Naive thymus-derived CD8-positive, alpha-beta T cell (primary cell): ENCODE data around the gene DOCK8. TPM values are rescaled to one million over a fixed set of nuclear protein-coding genes. Genes with fewer than 3 reads are reported as not detected.
"Not testable (repeated sequence)": the region's sequence is repeated elsewhere in the genome, so short reads cannot be mapped to it uniquely, and the experiment has no call there.

ENCODE experiments used
- ATAC-seq, 2 donors: fragments of 150-1000 bp; cut with Tn5 transposase in 1 of 2; sonication (Bioruptor Pico), chemical (Tn5 transposase) in 1 of 2; 1 replicate in 1 of 2; 2 replicates in 1 of 2; pipeline ENCODE4 v1.10.0; 2021; ENCODE audit warnings: mild to moderate bottlenecking in 2 of 2, moderate library complexity in 2 of 2
- POLR2A ChIA-PET: fragments of 350-600 bp; sonication (Branson Sonifier 250); formaldehyde crosslinking; loops from one replicate; lab custom pipeline; 2021; ENCODE audit warnings: antibody characterized with exemption; lab: Charles Lee
- DNase-seq, 10 donors: peaks; one replicate each; pipeline versions ENCODE4 v3.0.0 to v3.0.0-alpha.2; 2020 to 2022
- H3K27ac Mint-ChIP-seq, 10 donors: one replicate each; pipeline ENCODE4 v1.8.0; 2020 to 2022; ENCODE audit warnings: mild to moderate bottlenecking in 10 of 10, mixed read lengths in 10 of 10, moderate library complexity in 4 of 10, inconsistent platforms in 1 of 10
- H3K27me3 Mint-ChIP-seq, 5 donors: one replicate each; pipeline ENCODE4 v1.8.0; 2021 to 2022; ENCODE audit warnings: mixed read lengths in 5 of 5
- H3K36me3 Mint-ChIP-seq, 3 donors: one replicate each; pipeline ENCODE4 v1.8.0; 2020 to 2022; ENCODE audit warnings: mixed read lengths in 3 of 3, mild to moderate bottlenecking in 2 of 3, inconsistent platforms in 1 of 3
- H3K4me1 Mint-ChIP-seq, 4 donors: one replicate each; pipeline ENCODE4 v1.8.0; 2021 to 2022; ENCODE audit warnings: mixed read lengths in 4 of 4
- H3K4me3 Mint-ChIP-seq, 10 donors: one replicate each; pipeline ENCODE4 v1.8.0; 2020 to 2022; ENCODE audit warnings: mild to moderate bottlenecking in 10 of 10, mixed read lengths in 10 of 10, moderate library complexity in 6 of 10, inconsistent platforms in 1 of 10
- H3K9me3 Mint-ChIP-seq, 9 donors: one replicate each; pipeline ENCODE4 v1.8.0; 2020 to 2022; ENCODE audit warnings: mixed read lengths in 9 of 9, mild to moderate bottlenecking in 3 of 9, inconsistent platforms in 1 of 9, moderate library complexity in 1 of 9
- polyA plus RNA-seq, 3 donors: library from polyadenylated mRNA; unstranded; fragments of 300-500 nt; fragmentation: Illumina TruSeq; gene quantifications; one replicate each; pipeline ENCODE4 v1.2.3, GENCODE V29; 2021
- total RNA-seq, 8 experiments: library from RNA in 2 of 8; stranded (reverse) in 2 of 8; gene quantifications; one replicate each; pipeline ENCODE4 v1.2.3 and lab custom pipeline; 2021 to 2026

DOCK8 gene
- total and polyA plus RNA-seq, 5 experiments from 2014 or later, result 41.5 to 224 (median 52.2) TPM

DNA sequence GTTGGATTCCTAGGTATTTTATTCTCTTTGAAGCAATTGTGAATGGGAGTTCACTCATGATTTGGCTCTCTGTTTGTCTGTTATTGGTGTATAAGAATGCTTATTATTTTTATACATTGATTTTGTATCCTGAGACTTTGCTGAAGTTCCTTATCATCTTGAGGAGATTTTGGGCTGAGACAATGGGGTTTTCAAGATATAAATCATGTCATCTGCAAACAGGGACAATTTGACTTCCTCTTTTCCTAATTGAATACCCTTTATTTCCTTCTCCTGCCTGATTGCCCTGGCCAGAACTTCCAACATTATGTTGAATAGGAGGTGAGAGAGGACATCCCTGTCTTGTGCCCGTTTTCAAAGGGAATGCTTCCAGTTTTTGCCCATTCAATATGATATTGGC, 17.0 kb downstream of the DOCK8 start:
- H3K36me3 Mint-ChIP-seq, POLR2A ChIA-PET, DNase-seq, H3K27me3 Mint-ChIP-seq, H3K27ac Mint-ChIP-seq, H3K4me1 Mint-ChIP-seq, ATAC-seq, H3K4me3 Mint-ChIP-seq: not testable (repeated sequence)
- H3K9me3 Mint-ChIP-seq, result peaks cover 0 to 13% (median 7%) of the 10 kb centered on the region in 9 donors

DNA sequence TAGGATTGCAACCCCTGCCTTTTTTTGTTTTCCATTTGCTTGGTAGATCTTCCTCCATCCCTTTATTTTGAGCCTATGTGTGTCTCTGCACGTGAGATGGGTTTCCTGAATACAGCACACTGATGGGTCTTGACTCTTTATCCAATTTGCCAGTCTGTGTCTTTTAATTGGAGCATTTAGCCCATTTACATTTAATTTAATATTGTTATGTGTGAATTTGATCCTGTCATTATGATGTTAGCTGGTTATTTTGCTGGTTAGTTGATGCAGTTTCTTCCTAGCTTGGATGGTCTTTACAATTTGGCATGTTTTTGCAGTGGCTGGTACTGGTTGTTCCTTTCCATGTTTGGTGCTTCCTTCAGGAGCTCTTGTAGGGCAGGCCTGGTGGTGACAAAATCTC, 19.0 kb downstream of the DOCK8 start:
- H3K36me3 Mint-ChIP-seq, result peaks cover 0 to 12% (median 9%) of the 10 kb centered on the region in 3 donors
- H3K27ac Mint-ChIP-seq, H3K4me3 Mint-ChIP-seq, ATAC-seq, H3K27me3 Mint-ChIP-seq, POLR2A ChIA-PET, DNase-seq: not testable (repeated sequence)
- peaks cover 5 to 16% (median 12%) of the 10 kb centered on the region in 4 donors for H3K4me1 Mint-ChIP-seq
- H3K9me3 Mint-ChIP-seq, result peaks cover 0 to 17% (median 9%) of the 10 kb centered on the region in 9 donors

DNA sequence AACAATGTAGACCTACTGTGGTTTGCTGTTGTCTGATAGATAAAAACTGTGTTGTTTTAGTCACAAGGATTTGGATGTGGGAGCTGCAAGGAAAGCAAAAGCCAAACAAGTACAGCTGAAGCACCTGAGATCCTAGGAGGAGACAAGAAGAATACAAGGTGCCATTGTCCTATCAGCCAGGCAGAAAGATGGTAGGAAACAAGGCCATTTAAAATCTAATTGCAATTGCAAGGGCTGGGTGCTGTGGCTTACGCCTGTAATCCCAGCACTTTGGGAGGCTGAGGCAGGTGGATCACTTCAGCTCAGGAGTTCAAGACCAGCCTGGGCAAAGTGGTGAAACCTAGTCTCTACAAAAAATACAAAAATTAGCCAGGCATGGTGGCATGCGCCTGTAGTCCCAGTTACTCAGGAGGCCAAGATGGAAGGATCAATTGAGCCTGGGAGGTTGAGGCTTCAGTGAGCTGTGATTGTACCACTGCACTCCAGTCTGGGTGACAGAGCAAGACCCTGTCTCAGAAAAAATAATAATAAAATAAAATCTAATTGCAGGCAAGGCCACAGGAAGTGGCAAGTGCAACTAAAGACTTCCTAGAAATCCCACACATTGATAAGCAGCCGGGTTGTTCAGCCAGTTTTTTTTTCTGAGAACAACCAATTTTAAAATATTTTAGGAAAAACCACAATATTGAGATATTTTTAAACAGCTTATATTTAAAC, 22.6 kb downstream of the DOCK8 start:
- ATAC-seq (no peak), DNase-seq (no peak)
- Mint-ChIP-seq H3K4me1 (peaks cover 5 to 26% (median 14%) of the 10 kb centered on the region in 4 donors), H3K9me3 (peaks cover 0 to 17% (median 7%) of the 10 kb centered on the region in 9 donors), H3K36me3 (peaks cover 0 to 12% (median 9%) of the 10 kb centered on the region in 3 donors), H3K4me3 (no peak overlapping the region), H3K27me3 (no peaks in the 10 kb centered on the region), H3K27ac (peak overlapping the region in 4 of 10 donors; percentile 12 to 72 (median 28))
- POLR2A ChIA-PET, result no interaction called here

DNA sequence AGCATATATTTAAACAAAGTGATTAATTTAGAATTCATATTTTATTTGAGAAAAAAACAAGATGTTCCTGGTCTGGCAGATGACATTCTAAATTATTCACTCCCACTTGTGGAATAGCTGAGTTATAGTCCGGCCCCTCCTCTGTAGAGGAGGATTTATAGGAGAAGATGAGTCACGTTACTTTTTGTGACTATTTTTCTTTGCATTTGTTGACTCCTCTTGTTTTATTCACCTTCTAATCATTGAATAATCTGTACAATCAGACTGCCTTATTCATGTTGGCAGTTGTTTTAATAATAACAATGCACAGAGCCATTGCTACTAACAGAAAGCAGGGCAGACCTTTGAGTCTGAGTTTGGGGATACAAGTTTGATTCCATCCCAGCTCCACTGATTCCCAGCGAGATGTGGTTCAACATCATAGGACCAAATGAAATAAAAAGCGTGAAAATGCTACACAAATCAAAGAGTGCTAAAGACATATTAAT, 23.2 kb downstream of the DOCK8 start:
- Mint-ChIP-seq H3K9me3 (peaks cover 0 to 17% (median 7%) of the 10 kb centered on the region in 9 donors), H3K27ac (no peak overlapping the region), H3K4me3 (no peak overlapping the region), H3K4me1 (peaks cover 5 to 31% (median 14%) of the 10 kb centered on the region in 4 donors), H3K36me3 (peaks cover 0 to 12% (median 9%) of the 10 kb centered on the region in 3 donors), H3K27me3 (no peaks in the 10 kb centered on the region)
- ATAC-seq (no peak), DNase-seq (no peak)
- POLR2A ChIA-PET, result no interaction called here

DNA sequence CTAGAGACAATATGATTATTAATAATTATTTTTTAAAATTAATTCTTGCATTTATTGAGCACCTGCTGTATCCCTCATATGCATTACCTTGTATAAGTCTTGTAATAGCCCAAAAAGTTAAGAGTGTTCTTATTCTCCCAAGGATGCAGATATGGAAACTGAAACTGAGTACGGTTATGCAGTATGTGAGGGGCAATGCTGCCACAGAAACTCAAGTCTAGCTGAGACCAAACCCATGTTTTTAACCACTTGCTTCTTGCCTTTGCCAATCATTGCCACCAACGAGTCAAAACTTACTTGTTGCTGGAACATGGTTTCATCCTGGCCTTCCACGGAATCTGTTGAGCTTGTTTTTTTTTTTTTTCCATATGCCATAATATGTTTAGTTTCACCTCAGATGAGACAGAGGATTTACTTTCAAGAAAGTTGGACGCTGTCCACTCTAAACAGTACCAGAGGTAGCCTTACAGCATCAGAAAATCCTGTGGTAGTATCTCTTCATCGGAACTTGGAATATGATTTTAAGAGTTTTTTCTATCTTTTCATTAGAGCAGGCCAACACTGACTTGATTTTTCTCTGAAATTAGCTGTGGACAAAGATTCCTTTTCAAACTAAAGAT, 27.9 kb downstream of the DOCK8 start:
- no peak for ATAC-seq
- Mint-ChIP-seq H3K4me1 (peaks cover 0 to 22% (median 7%) of the 10 kb centered on the region in 4 donors), H3K9me3 (no peaks in the 10 kb centered on the region), H3K36me3 (no peaks in the 10 kb centered on the region), H3K27me3 (peaks cover 0 to 3% (median 0%) of the 10 kb centered on the region in 5 donors), H3K4me3 (no peak overlapping the region), H3K27ac (peak overlapping the region in 1 of 10 donors; percentile 12)
- no peak for DNase-seq
- POLR2A ChIA-PET, result no interaction called here

DNA sequence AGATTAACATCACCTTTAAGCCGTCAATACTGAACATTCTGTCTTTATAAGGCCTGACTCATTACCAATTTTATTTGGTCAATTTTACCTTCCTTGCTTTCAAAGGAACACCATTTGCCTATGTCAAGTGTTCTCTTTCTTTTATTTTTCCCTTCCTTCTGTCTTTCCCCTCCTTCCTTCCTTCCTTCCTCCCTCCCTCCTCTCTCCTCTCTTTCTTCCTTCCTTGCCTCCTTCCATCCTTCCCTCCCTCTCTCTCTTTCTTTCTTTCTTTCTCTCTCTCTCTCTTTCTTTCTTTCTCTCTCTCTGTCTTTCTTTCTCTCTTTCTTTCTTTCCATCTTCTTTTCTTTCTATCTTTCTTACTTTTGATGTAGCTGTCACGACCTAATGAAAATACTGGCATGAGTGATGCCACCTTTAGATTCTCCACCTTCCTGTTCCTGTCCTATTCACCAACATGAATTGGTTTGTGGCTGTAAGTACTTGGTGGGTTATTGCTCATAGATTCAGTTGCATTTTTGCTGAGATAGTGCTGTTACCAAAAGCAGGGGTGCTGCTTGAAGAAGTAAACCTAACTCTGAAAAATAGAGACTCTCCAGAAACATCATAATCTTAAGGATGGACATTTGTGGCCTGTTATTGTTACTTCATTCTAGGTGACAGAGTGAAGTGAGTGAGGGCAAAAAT, 33.8 kb downstream of the DOCK8 start:
- peaks cover 0 to 3% (median 0%) of the 10 kb centered on the region in 5 donors for H3K27me3 Mint-ChIP-seq
- H3K36me3 Mint-ChIP-seq, result no peaks in the 10 kb centered on the region
- peaks cover 10 to 27% (median 13%) of the 10 kb centered on the region in 4 donors for H3K4me1 Mint-ChIP-seq
- H3K9me3 Mint-ChIP-seq, result no peaks in the 10 kb centered on the region
- POLR2A ChIA-PET, result no interaction called here
- H3K27ac Mint-ChIP-seq, result peak overlapping the region in 7 of 10 donors; percentile 5 to 63 (median 41)
- no peak for DNase-seq
- H3K4me3 Mint-ChIP-seq, result no peak overlapping the region
- ATAC-seq, result no peak

DNA sequence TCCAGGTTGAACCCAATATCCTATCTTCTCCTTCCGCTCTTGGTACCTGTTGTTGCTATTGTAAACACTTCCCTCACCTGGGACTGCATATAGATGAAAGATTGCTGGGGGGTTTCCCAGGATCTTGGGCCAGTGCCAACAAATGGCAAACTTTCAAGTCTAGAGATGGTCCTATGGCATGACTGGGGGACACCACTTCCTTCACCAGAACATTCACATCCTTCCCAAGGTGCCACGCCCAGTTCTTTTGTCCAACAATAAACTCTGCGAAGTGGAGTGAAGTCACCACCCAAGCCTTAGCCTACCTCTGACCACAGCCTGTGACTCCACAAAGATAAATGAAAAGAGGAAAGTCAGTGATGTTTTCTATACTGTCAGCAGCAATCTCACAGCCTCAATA, 34.4 kb downstream of the DOCK8 start:
- H3K27ac Mint-ChIP-seq, result peak overlapping the region in 8 of 10 donors; percentile 5 to 71 (median 50)
- H3K9me3 Mint-ChIP-seq, result no peaks in the 10 kb centered on the region
- POLR2A ChIA-PET, result no interaction called here
- H3K4me3 Mint-ChIP-seq, result peak overlapping the region in 1 of 10 donors; percentile 35
- H3K4me1 Mint-ChIP-seq, result peaks cover 10 to 27% (median 13%) of the 10 kb centered on the region in 4 donors
- peaks cover 0 to 3% (median 0%) of the 10 kb centered on the region in 5 donors for H3K27me3 Mint-ChIP-seq
- DNase-seq (peak in 6 of 10 donors; percentile 2 to 28 (median 18)), ATAC-seq (peak; percentile 68 to 75)
- H3K36me3 Mint-ChIP-seq, result no peaks in the 10 kb centered on the region

DNA sequence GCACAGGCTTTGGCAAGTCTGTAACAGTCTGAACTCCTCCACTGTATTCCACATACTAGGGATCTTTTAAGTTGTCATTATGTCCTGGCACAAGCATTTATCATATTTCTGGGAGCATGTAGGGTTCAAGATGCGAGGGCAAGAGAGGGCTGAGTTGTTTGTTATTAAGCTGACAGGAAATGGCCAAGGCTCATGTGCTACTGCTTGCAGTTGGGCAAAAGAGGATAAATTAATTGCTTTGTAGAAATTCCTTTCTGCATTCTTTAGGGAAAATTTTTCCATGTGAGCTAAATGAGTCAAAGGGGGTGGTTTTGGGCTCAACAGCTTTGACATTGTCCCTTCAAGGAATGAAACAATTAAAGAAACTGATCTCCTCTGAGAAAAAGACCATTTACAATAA, 35.4 kb downstream of the DOCK8 start:
- no peaks in the 10 kb centered on the region for H3K9me3 Mint-ChIP-seq
- ATAC-seq, result no peak
- POLR2A ChIA-PET, result no interaction called here
- H3K4me3 Mint-ChIP-seq, result no peak overlapping the region
- no peak overlapping the region for H3K27ac Mint-ChIP-seq
- H3K36me3 Mint-ChIP-seq, result no peaks in the 10 kb centered on the region
- no peaks in the 10 kb centered on the region for H3K27me3 Mint-ChIP-seq
- DNase-seq, result no peak
- peaks cover 10 to 27% (median 13%) of the 10 kb centered on the region in 4 donors for H3K4me1 Mint-ChIP-seq

DNA sequence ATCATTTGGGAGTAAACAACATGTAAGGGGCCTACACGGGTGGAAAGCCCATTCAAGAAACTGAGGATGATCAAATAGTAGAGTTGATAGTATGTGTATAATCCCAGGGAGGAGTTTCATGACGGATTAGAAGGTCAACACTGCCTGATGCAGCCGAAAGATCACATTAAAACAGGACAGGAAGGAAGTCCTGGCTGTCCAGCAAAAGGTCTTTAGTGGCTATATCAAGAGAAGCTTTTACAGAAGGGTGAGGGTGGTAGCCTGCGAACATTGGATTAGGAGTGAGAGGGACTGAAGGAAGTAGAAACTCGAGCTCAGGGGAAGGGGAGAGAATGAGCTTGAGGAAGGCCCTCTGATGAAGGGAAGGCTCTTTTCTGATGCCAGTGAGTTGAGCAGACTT, 36.0 kb downstream of the DOCK8 start:
- Mint-ChIP-seq H3K36me3 (no peaks in the 10 kb centered on the region), H3K4me1 (peaks cover 10 to 27% (median 13%) of the 10 kb centered on the region in 4 donors), H3K27me3 (no peaks in the 10 kb centered on the region), H3K4me3 (no peak overlapping the region), H3K9me3 (no peaks in the 10 kb centered on the region), H3K27ac (no peak overlapping the region)
- DNase-seq (no peak), ATAC-seq (no peak)
- POLR2A ChIA-PET, result no interaction called here

DNA sequence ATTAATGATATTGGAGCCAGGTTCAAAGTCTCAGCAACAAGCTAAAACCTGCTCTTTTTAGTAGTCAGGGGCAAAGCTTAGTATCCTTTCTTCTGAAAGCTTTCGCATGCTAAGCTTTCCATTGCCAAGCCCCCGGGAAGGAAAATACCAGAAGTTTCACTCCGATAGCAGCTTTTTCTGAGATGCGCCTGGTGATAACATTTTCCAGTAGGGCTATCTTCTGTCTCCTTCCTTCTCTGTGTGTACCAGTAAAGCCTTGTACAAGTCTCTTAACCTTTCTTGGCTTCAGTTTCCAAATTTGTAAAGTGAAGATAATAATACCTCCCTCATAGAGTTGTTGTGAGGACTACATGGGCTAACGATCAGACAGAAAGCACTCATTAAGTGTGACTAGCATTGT, 36.7 kb downstream of the DOCK8 start:
- Mint-ChIP-seq H3K36me3 (no peaks in the 10 kb centered on the region), H3K27me3 (no peaks in the 10 kb centered on the region), H3K9me3 (no peaks in the 10 kb centered on the region), H3K27ac (no peak overlapping the region), H3K4me1 (peaks cover 10 to 27% (median 13%) of the 10 kb centered on the region in 4 donors), H3K4me3 (no peak overlapping the region)
- no peak for ATAC-seq
- POLR2A ChIA-PET, result no interaction called here
- DNase-seq, result no peak

DNA sequence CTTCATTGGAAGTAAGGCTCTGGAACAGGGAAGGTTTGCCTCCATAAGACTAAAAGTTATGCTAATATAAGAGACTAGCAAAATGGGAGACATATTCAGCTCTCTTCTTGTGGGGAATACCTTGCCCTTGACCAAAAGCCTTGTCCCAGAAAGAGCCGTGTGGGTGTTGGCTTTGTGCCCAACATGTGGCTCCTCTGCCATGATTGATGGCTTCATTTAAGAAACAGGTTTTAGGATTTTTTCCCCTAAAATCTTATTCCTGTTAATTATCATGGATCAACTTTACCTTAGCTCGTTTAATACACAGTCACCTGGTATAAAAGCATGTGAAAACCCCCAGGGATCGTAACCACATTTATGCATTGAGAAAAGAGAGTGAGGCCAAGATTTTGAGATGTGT, 38.9 kb downstream of the DOCK8 start:
- ATAC-seq, result no peak
- POLR2A ChIA-PET, result no interaction called here
- H3K36me3 Mint-ChIP-seq, result no peaks in the 10 kb centered on the region

DNA sequence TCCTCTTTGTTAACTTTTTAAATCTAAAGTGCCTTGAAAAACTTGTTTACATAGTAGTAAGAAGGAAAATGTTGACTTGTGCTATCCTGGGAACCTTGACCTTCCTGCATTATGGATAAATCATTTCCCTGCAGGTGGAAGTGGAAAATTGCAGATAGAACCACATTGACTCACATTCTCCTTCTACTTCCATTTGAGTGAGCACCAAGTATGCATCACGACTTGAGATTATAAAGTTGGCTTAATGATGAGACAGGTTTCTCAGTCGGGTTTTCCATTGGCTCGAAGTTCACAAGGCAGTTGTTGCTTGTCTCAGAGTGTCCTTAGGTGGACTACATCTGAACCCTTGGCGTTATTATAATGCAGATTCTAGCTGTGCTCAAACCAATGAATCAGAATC, 39.9 kb downstream of the DOCK8 start:
- Mint-ChIP-seq H3K27me3 (peaks cover 0 to 4% (median 2%) of the 10 kb centered on the region in 5 donors), H3K4me3 (no peak overlapping the region), H3K36me3 (no peaks in the 10 kb centered on the region), H3K4me1 (peaks cover 0 to 20% (median 2%) of the 10 kb centered on the region in 4 donors), H3K9me3 (no peaks in the 10 kb centered on the region), H3K27ac (no peak overlapping the region)
- no peak for DNase-seq
- POLR2A ChIA-PET, result no interaction called here
- no peak for ATAC-seq

More for the DNA sequence above, 38.9 kb downstream of the DOCK8 start:
- Mint-ChIP-seq H3K27me3 (peaks cover 0 to 4% (median 2%) of the 10 kb centered on the region in 5 donors), H3K9me3 (no peaks in the 10 kb centered on the region), H3K4me1 (peaks cover 8 to 26% (median 9%) of the 10 kb centered on the region in 4 donors), H3K27ac (no peak overlapping the region), H3K4me3 (no peak overlapping the region)
- DNase-seq, result no peak
